HepG2 (cell line): ENCODE measurements around the gene ADCY5. TPM values are rescaled to one million over a fixed set of nuclear protein-coding genes. Genes with fewer than 3 reads are reported as not detected.
A peak's percentile ranks its signal among the peaks of the same experiment; 100 is the strongest.

Source experiments
- ATAC-seq: fragments of 200-7000 bp; cut with Tn5 transposase; 3 replicates; pipeline ENCODE4 v1.9.1; 2020; ENCODE audit warnings: mild to moderate bottlenecking, moderate library complexity
- BruUV-seq: library from RNA; stranded (reverse); fragments of 400-500 nt; replicated peaks from 2 replicates; lab custom pipeline; 2021; lab: Mats Ljungman, UMichigan
- CTCF ChIA-PET: fragments of 300-600 bp; formaldehyde crosslinking; extraction: SDS; loops from one replicate; lab custom pipeline; 2021; ENCODE audit warnings: low total read pairs, inconsistent platforms, low intra/inter-chr PET ratio; lab: Yijun Ruan, JAX
- POLR2A ChIA-PET: fragments of 350-600 bp; sonication (Branson Sonifier 250); formaldehyde crosslinking; loops from one replicate; lab custom pipeline; 2020; ENCODE audit warnings: antibody characterized with exemption, inconsistent platforms; lab: Yijun Ruan, JAX
- DNase-seq: peaks from one replicate; pipeline ENCODE4 v3.0.0-alpha.2; 2015; ENCODE audit warnings: low spot score
- FAIRE-seq: peaks from 3 replicates; lab custom pipeline; 2011; peaks lifted over from hg19 to GRCh38; lab: Jason Lieb, UNC
- H2AFZ ChIP-seq: one replicate; pipeline ENCODE4 v1.6.1; 2011; ENCODE audit warnings: low read length, inconsistent platforms
- H3K27ac ChIP-seq: fragments of 300-600 bp; 3 replicates; pipeline ENCODE4 v1.8.0; 2011; ENCODE audit warnings: mixed run types, mild to moderate bottlenecking, mixed read lengths, low read length, inconsistent platforms; ENCODE audit not compliant: insufficient read depth; ENCODE audit errors: extremely low read length
- H3K27me3 ChIP-seq, 2 experiments: fragments of 200-600 bp in 1 of 2; 2 replicates in 1 of 2; 3 replicates in 1 of 2; pipeline versions ENCODE4 v1.6.0 to v1.8.0; 2011; ENCODE audit warnings: low read length in 2 of 2, mild to moderate bottlenecking in 2 of 2, moderate library complexity in 2 of 2, inconsistent platforms in 1 of 2; ENCODE audit not compliant: insufficient read depth in 2 of 2, control insufficient read depth in 1 of 2
- H3K36me3 ChIP-seq, 2 experiments: fragments of 200-600 bp in 1 of 2; replicated peaks in 1 of 2; 2 replicates in 1 of 2; 3 replicates in 1 of 2; pipeline versions ENCODE4 v1.5.1 to v1.8.0; 2011; ENCODE audit warnings: low read length in 2 of 2, inconsistent platforms in 1 of 2; ENCODE audit not compliant: insufficient read depth in 2 of 2, control insufficient read depth in 1 of 2
- H3K4me1 ChIP-seq: 2 replicates; pipeline ENCODE4 v1.5.1; 2012; ENCODE audit warnings: low read length, inconsistent platforms; ENCODE audit not compliant: insufficient read depth
- H3K4me2 ChIP-seq: 2 replicates; pipeline ENCODE4 v1.6.0; 2011; ENCODE audit warnings: low read depth, low read length, inconsistent platforms
- H3K4me3 ChIP-seq, 3 experiments: fragments of 200-600 bp in 1 of 3; sonication (generic), shearing (Covaris generic) in 1 of 3; replicated peaks in 1 of 3; 2 replicates each; pipeline ENCODE4 v1.5.1; 2011 to 2016; ENCODE audit warnings: low read length in 3 of 3, inconsistent platforms in 2 of 3, low read depth in 2 of 3, mild to moderate bottlenecking in 2 of 3, control low read depth in 1 of 3, mixed read lengths in 1 of 3; ENCODE audit not compliant: insufficient read depth in 1 of 3
- H3K79me2 ChIP-seq: one replicate; pipeline ENCODE4 v1.6.1; 2011; ENCODE audit warnings: low read length, inconsistent platforms; ENCODE audit not compliant: insufficient read depth
- H3K9ac ChIP-seq: 2 replicates; pipeline ENCODE4 v1.6.0; 2011; ENCODE audit warnings: mild to moderate bottlenecking, low read depth, low read length, inconsistent platforms; ENCODE audit not compliant: insufficient read depth
- H3K9me3 ChIP-seq: 2 replicates; pipeline ENCODE4 v1.5.1; 2012; ENCODE audit warnings: mild to moderate bottlenecking, low read length
- H4K20me1 ChIP-seq: 2 replicates; pipeline ENCODE4 v1.6.0; 2011; ENCODE audit warnings: inconsistent platforms, mild to moderate bottlenecking, low read length, moderate library complexity; ENCODE audit not compliant: insufficient read depth
- GATA4 ChIP-seq: sonication (generic); IDR thresholded peaks from 2 replicates; pipeline ENCODE4 v1.6.1; 2016; ENCODE audit warnings: antibody characterized with exemption, low read depth, borderline replicate concordance
- KDM5A ChIP-seq: fragments of 200-600 bp; sonication (generic); IDR thresholded peaks from 2 replicates; pipeline ENCODE4 v1.7.0; 2018; ENCODE audit warnings: antibody characterized with exemption, mild to moderate bottlenecking, low read length, borderline replicate concordance
- MED8 ChIP-seq: sonication (generic); formaldehyde crosslinking; IDR thresholded peaks from 2 replicates; pipeline ENCODE4 v1.8.1; 2023; ENCODE audit warnings: mild to moderate bottlenecking, missing genetic modification reagents; ENCODE audit not compliant: insufficient replicate concordance
- NFATC3 ChIP-seq: sonication (generic); formaldehyde crosslinking; IDR thresholded peaks from 2 replicates; pipeline ENCODE4 v1.5.1; 2020; ENCODE audit warnings: mild to moderate bottlenecking, missing genetic modification reagents
- NR2F1 ChIP-seq, 2 experiments: fragments of 450-650 bp in 1 of 2; formaldehyde crosslinking in 1 of 2; IDR thresholded peaks; 2 replicates each; pipeline versions ENCODE4 v1.5.0 to v1.6.1; 2016 to 2020; ENCODE audit warnings: mild to moderate bottlenecking in 1 of 2, missing compliant biosample characterization in 1 of 2, missing genetic modification reagents in 1 of 2, moderate library complexity in 1 of 2
- RORA ChIP-seq: sonication (generic); formaldehyde crosslinking; IDR thresholded peaks from 2 replicates; pipeline ENCODE4 v1.5.0; 2020; ENCODE audit warnings: mild to moderate bottlenecking, missing genetic modification reagents, moderate library complexity
- THYN1 ChIP-seq: sonication (generic); formaldehyde crosslinking; IDR thresholded peaks from 2 replicates; pipeline ENCODE4 v1.8.1; 2023; ENCODE audit warnings: low read depth, mild to moderate bottlenecking, moderate library complexity, missing genetic modification reagents, borderline replicate concordance
- TRIM22 ChIP-seq: fragments of 450-650 bp; IDR thresholded peaks from 2 replicates; pipeline ENCODE4 v1.6.1; 2017
- ZFP36L1 ChIP-seq: sonication (generic); formaldehyde crosslinking; IDR thresholded peaks from 2 replicates; pipeline ENCODE4 v1.8.0; 2022; ENCODE audit warnings: mild to moderate bottlenecking, missing genetic modification reagents, moderate library complexity
- ZKSCAN1 ChIP-seq: fragments of 150-350 bp; IDR thresholded peaks from 2 replicates; pipeline ENCODE4 v1.6.1; 2014; ENCODE audit warnings: low read length
- ZNF225 ChIP-seq: sonication (generic); formaldehyde crosslinking; IDR thresholded peaks from 2 replicates; pipeline ENCODE4 v1.4.0; 2020; ENCODE audit warnings: mild to moderate bottlenecking, missing genetic modification reagents
- ZNF724P ChIP-seq: sonication (generic); formaldehyde crosslinking; IDR thresholded peaks from 2 replicates; pipeline ENCODE4 v1.8.0; 2022; ENCODE audit warnings: missing genetic modification reagents, borderline replicate concordance
- ZNF780A ChIP-seq: sonication (generic); formaldehyde crosslinking; IDR thresholded peaks from 2 replicates; pipeline ENCODE4 v1.8.0; 2022; ENCODE audit warnings: mild to moderate bottlenecking, missing genetic modification reagents, moderate library complexity
- ZNF792 ChIP-seq: IDR thresholded peaks from 2 replicates; pipeline ENCODE4 v1.6.1; 2016
- WGBS: methylation state at CpG from one replicate; pipeline ENCODE4 v1.1.6; 2017; ENCODE audit warnings: low lambda C conversion rate; 5-methylcytosine and 5-hydroxymethylcytosine counted together
- in situ Hi-C: cut with HindIII; loops from 2 replicates; pipeline ENCODE4 v1.10.0; 2017; ENCODE audit warnings: low pct_unique_long_range_greater_than_20kb; ENCODE audit not compliant: extremely low pct_ligation_motif_present
- intact Hi-C: fragments of 100-400 bp; cut with micrococcal nuclease; formaldehyde crosslinking; loops from one replicate; pipeline ENCODE4 v1.10.0; 2022; ENCODE audit not compliant: unreplicated experiment
- polyA plus RNA-seq, 8 experiments: library from polyadenylated mRNA; depleted of rRNA in 3 of 8; stranded (reverse) in 7 of 8; unstranded in 1 of 8; fragments of >200 nt; fragmentation: Illumina TruSeq in 4 of 8; extraction: Trizol in 4 of 8; gene quantifications; 2 replicates each; pipeline versions ENCODE4 v1.2.1 to v1.2.3, GENCODE V29; 2011 to 2016; ENCODE audit warnings: low read depth in 4 of 8, missing spikeins in 1 of 8, mixed read lengths in 1 of 8; ENCODE audit not compliant: insufficient read depth in 1 of 8
- total RNA-seq, 5 experiments: library from RNA; depleted of rRNA; stranded (reverse); fragments of >200 nt; fragmentation: Illumina TruSeq; extraction: Trizol; gene quantifications; 2 replicates each; pipeline ENCODE4 v1.2.3, GENCODE V29; 2016; ENCODE audit warnings: low read depth in 1 of 5
- TF ChIP-seq, protein P1 (sequence below): IDR thresholded peaks from 2 replicates; pipeline ENCODE4 v1.6.1; 2016; ENCODE audit warnings: missing compliant biosample characterization, missing genetic modification reagents, borderline replicate concordance

The ADCY5 gene
- total and polyA plus RNA-seq, 2 of the 13 experiments (the other 11 are each of a cell fraction or from before 2014, with no cell fraction given): not detected

- WGBS: 100% methylated on average over 4 of the region's 4 CpGs
- Histone ChIP-seq H2AFZ (no peak overlapping the region), H4K20me1 (no peaks in the 10 kb centered on the region), H3K4me3 (no peak overlapping the region), H3K4me2 (no peak overlapping the region), H3K27ac (no peak overlapping the region), H3K9ac (no peak overlapping the region), H3K27me3 (no peaks in the 10 kb centered on the region), H3K4me1 (no peaks in the 10 kb centered on the region), H3K9me3 (no peaks in the 10 kb centered on the region), H3K79me2 (no peaks in the 10 kb centered on the region), H3K36me3 (peaks cover 16 to 53% of the 10 kb centered on the region in 2 experiments)
- POLR2A ChIA-PET: no interaction called here
- DNase-seq (no peak), ATAC-seq (no peak), FAIRE-seq (no peak)
- TF ChIP-seq KDM5A: no peak
- TF ChIP-seq, protein P1, sequence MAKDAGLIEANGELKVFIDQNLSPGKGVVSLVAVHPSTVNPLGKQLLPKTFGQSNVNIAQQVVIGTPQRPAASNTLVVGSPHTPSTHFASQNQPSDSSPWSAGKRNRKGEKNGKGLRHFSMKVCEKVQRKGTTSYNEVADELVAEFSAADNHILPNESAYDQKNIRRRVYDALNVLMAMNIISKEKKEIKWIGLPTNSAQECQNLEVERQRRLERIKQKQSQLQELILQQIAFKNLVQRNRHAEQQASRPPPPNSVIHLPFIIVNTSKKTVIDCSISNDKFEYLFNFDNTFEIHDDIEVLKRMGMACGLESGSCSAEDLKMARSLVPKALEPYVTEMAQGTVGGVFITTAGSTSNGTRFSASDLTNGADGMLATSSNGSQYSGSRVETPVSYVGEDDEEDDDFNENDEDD (CRISPR knock-in tag): no peak
- no peak for TF ChIP-seq GATA4
- TF ChIP-seq ZNF225 (CRISPR knock-in tag): no peak
- TF ChIP-seq ZNF724P (CRISPR knock-in tag): no peak
- no peak for TF ChIP-seq ZNF792
- TF ChIP-seq ZFP36L1 (CRISPR knock-in tag): no peak
- intact Hi-C loops (no loop called here), in situ Hi-C loops (no loop called here)
- TSS peak; percentile 30 for BruUV-seq
- CTCF ChIA-PET: no interaction called here
Measured at GRCh38 chr3:123493912-123494311, 45.0 kb upstream of the ADCY5 start.

DNA sequence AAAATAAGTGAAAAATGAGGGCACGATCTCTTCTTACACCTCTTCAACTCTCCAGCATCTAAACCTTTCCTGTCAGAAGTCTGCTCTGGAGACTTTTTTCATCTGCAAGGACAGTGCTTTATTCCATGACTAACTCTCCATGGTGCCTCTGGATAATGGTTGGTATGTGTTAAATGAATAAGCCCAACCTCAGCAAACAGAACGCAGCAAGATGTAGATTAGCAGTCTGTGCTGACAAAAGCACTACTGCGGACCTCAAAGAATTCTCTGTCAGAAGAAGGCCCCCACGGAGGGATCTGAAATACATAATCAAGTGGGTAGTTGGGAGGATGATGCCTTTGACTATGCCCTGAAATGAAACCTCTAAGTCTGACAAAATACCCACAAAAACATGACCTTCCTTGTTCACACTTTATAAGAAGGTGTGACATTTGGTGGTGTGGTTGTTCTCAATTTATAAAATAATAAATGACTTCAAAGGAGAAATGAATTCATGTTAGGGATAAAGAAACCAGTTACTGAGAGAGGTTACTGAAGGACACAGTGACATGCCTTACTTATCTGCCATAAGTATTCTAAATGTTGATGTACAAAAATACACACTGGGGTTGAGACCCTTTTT lies 43.2 kb upstream of the ADCY5 start:
- WGBS: 97% methylated on average over 4 of the region's 4 CpGs
- POLR2A ChIA-PET: no interaction called here
- no TSS peak for BruUV-seq
- Histone ChIP-seq H3K36me3 (peaks cover 7 to 36% of the 10 kb centered on the region in 2 experiments; a peak in 4 of 5 replicates), H3K9me3 (no peaks in the 10 kb centered on the region), H3K4me2 (no peak overlapping the region), H3K79me2 (no peaks in the 10 kb centered on the region), H3K27me3 (no peaks in the 10 kb centered on the region), H3K27ac (no peak overlapping the region), H3K4me3 (no peak overlapping the region), H4K20me1 (no peaks in the 10 kb centered on the region), H2AFZ (no peak overlapping the region), H3K9ac (no peak overlapping the region), H3K4me1 (peaks cover 10% of the 10 kb centered on the region)
- FAIRE-seq: no peak
- intact Hi-C loops: no loop called here
- CTCF ChIA-PET: no interaction called here
- no peak for ATAC-seq
- in situ Hi-C loops: no loop called here
- DNase-seq: no peak
- no peak for TF ChIP-seq THYN1 (CRISPR knock-in tag)
- TF ChIP-seq NR2F1 (CRISPR knock-in tag; IDR thresholded peaks at IDR 0.05): no peak
- TF ChIP-seq TRIM22: no peak
- no peak for TF ChIP-seq RORA (CRISPR knock-in tag)
- no peak for TF ChIP-seq NFATC3 (CRISPR knock-in tag)
- TF ChIP-seq ZKSCAN1: no peak
- TF ChIP-seq MED8 (CRISPR knock-in tag): no peak
- TF ChIP-seq ZNF780A (CRISPR knock-in tag): no peak
